HEK293T (cell line): ENCODE measurements around the gene ELOA.

Experiments used
- BHLHE40 ChIP-seq: fragments of 450-650 bp; IDR thresholded peaks from 2 replicates; pipeline ENCODE4 v1.6.1; 2016; ENCODE audit warnings: mild to moderate bottlenecking, moderate library complexity, borderline replicate concordance
- CTBP1 ChIP-seq: fragments of 450-650 bp; IDR thresholded peaks from 2 replicates; pipeline ENCODE4 v1.6.1; 2016; ENCODE audit warnings: borderline replicate concordance
- FOXA1 ChIP-seq: fragments of 450-650 bp; IDR thresholded peaks from 2 replicates; pipeline ENCODE4 v1.6.1; 2016; ENCODE audit warnings: mild to moderate bottlenecking
- FOXK2 ChIP-seq: fragments of 450-650 bp; IDR thresholded peaks from 2 replicates; pipeline ENCODE4 v1.6.1; 2016; ENCODE audit warnings: mild to moderate bottlenecking
- FOXM1 ChIP-seq: fragments of 450-650 bp; IDR thresholded peaks from 2 replicates; pipeline ENCODE4 v1.6.1; 2017; ENCODE audit warnings: mild to moderate bottlenecking, borderline replicate concordance
- HDGF ChIP-seq: fragments of 450-650 bp; IDR thresholded peaks from 2 replicates; pipeline ENCODE4 v1.6.1; 2017; ENCODE audit warnings: antibody characterized with exemption, borderline replicate concordance
- SP1 ChIP-seq: fragments of 450-650 bp; IDR thresholded peaks from 2 replicates; pipeline ENCODE4 v1.6.1; 2017
- SUZ12 ChIP-seq: fragments of 450-650 bp; IDR thresholded peaks from 2 replicates; pipeline ENCODE4 v1.6.1; 2016; ENCODE audit warnings: mild to moderate bottlenecking
- TARDBP ChIP-seq: fragments of 450-650 bp; IDR thresholded peaks from 2 replicates; pipeline ENCODE4 v1.6.1; 2016
- ZNF384 ChIP-seq: fragments of 450-650 bp; IDR thresholded peaks from 2 replicates; pipeline ENCODE4 v1.6.1; 2016

GRCh38 chr1:23795676-23796465, 52.6 kb downstream of the ELOA start:
- TF ChIP-seq FOXK2 (no peak), SP1 (no peak), BHLHE40 (no peak), FOXA1 (no peak), SUZ12 (no peak), FOXM1 (no peak), ZNF384 (no peak), HDGF (no peak), CTBP1 (no peak), TARDBP (no peak)
